Measurements from ENCODE around the gene C19orf44.

Gene C19orf44

DNA sequence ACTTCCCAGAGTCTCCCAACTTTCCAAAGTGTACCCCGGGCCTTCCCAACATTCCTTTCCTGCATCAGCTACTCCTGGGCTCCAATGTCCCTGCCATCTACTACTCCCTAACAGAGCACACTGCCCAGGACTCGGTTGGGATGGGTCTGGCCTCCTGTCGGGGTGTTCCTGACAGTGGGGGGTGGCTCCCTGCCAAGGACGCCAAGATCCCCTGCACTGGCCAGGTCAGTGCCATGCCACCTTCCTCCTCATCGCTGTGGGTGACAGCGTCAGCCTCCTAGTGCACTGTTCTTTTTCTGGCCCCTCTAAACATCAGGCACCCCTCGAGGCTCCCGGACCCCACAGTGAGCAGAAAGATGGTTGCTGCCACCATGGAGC, 38.3 kb upstream of the C19orf44 start:
- Histone ChIP-seq H3K4me3 (ENCODE audit: low read length) (peak overlapping the region; percentile 28), H3F3A (ENCODE audit: control insufficient read depth, insufficient read depth) (no peaks in the 10 kb centered on the region), H3K4me1 (ENCODE audit: control insufficient read depth, low read length) (peaks cover 79% of the 10 kb centered on the region), H3K27me3 (ENCODE audit: control insufficient read depth, low read length) (no peaks in the 10 kb centered on the region), H3K9me2 (replicated peaks; ENCODE audit: control insufficient read depth, low read length) (no peaks in the 10 kb centered on the region), H3K36me3 (ENCODE audit: control insufficient read depth, low read length) (peaks cover 12% of the 10 kb centered on the region), H3K79me2 (ENCODE audit: control insufficient read depth, low read length) (peaks cover 99% of the 10 kb centered on the region), H4K20me1 (ENCODE audit: control insufficient read depth, insufficient read depth, low read depth, low read length) (peaks cover 20% of the 10 kb centered on the region; the same call in 1 of the 2 replicates), H3K27ac (ENCODE audit: low read depth, low read length) (no peak overlapping the region), H3K9me3 (ENCODE audit: control insufficient read depth, insufficient read depth, low read length) (no peaks in the 10 kb centered on the region), H3K4me2 (ENCODE audit: low read length) (peak overlapping the region; percentile 52)
- TF ChIP-seq EZH2phosphoT487 (IDR thresholded peaks at IDR 0.05; ENCODE audit: borderline replicate concordance, low read length) (no peak), CTCF (IDR thresholded peaks at IDR 0.05; ENCODE audit: low read depth, low read length, poor library complexity, severe bottlenecking) (no peak)

DNA sequence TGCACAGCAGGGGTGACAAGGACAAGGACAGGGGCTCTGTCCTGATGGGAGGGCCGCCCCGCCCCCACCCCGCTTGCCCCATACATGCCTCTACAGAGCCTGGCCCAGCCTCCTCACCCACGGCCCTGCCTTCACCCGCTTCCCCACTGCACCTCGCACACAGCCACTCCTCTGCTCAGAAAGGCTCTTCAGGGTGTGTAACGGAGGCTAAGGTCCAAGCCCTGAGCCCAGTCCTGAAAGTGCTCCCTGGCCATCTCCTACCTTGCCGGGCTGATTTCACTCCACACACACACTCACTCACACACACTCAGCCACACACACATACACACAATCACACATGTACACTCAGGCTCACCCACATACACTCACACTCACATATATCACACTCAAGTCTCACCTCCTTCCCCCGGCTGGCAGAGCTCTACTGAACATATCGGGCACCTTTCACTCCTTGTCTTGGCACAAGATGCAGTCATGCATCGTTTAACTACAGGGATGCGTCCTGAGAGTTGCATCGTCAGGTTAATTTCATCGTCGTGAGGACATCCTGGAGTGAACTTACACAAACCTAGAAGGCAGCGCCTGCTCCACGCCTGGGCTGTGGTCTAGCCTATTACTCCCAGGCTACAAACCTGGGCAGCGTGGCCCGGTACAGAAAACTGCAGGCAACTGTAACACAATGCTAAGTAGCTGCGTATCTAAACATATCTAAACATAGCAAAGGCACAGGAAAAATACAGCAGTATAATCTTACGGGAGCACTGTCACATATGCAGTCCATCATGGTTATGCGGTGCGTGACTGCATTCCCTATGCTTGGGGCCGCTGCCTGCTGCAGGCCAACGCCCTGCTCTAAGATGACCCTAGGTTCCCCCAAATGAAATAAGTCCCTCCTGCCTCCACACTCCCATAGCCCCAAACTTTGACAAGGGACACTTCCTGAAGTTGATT, 37.5 kb upstream of the C19orf44 start:
- H3K4me3 ChIP-seq (ENCODE audit: low read length): peak overlapping the region; percentile 28; the same call in 1 of the 2 replicates
- H3K4me1 ChIP-seq (ENCODE audit: control insufficient read depth, low read length): peaks cover 85% of the 10 kb centered on the region
- peaks cover 99% of the 10 kb centered on the region for H3K79me2 ChIP-seq (ENCODE audit: control insufficient read depth, low read length)
- peak overlapping the region; percentile 52 for H3K4me2 ChIP-seq (ENCODE audit: low read length)
- no peaks in the 10 kb centered on the region for H3K27me3 ChIP-seq (ENCODE audit: control insufficient read depth, low read length)
- peaks cover 20% of the 10 kb centered on the region; the same call in 1 of the 2 replicates for H4K20me1 ChIP-seq (ENCODE audit: control insufficient read depth, insufficient read depth, low read depth, low read length)
- no peaks in the 10 kb centered on the region for H3K9me3 ChIP-seq (ENCODE audit: control insufficient read depth, insufficient read depth, low read length)
- H3F3A ChIP-seq (ENCODE audit: control insufficient read depth, insufficient read depth): no peaks in the 10 kb centered on the region
- TF ChIP-seq EZH2phosphoT487 (IDR thresholded peaks at IDR 0.05; ENCODE audit: borderline replicate concordance, low read length) (no peak), CTCF (IDR thresholded peaks at IDR 0.05; ENCODE audit: low read depth, low read length, poor library complexity, severe bottlenecking) (no peak)
- peaks cover 12% of the 10 kb centered on the region for H3K36me3 ChIP-seq (ENCODE audit: control insufficient read depth, low read length)
- no peaks in the 10 kb centered on the region for H3K9me2 ChIP-seq (replicated peaks; ENCODE audit: control insufficient read depth, low read length)
- no peak overlapping the region for H3K27ac ChIP-seq (ENCODE audit: low read depth, low read length)

GRCh38 chr19:16459680-16460079, 36.5 kb upstream of the C19orf44 start:
- H4K20me1 ChIP-seq (ENCODE audit: control insufficient read depth, insufficient read depth, low read depth, low read length): peaks cover 29% of the 10 kb centered on the region; the same call in 1 of the 2 replicates
- no peaks in the 10 kb centered on the region for H3F3A ChIP-seq (ENCODE audit: control insufficient read depth, insufficient read depth)
- H3K27ac ChIP-seq (ENCODE audit: low read depth, low read length): no peak overlapping the region
- peaks cover 99% of the 10 kb centered on the region for H3K79me2 ChIP-seq (ENCODE audit: control insufficient read depth, low read length)
- H3K4me3 ChIP-seq (ENCODE audit: low read length): no peak overlapping the region
- H3K4me1 ChIP-seq (ENCODE audit: control insufficient read depth, low read length): peaks cover 78% of the 10 kb centered on the region
- H3K4me2 ChIP-seq (ENCODE audit: low read length): no peak overlapping the region
- no peak for TF ChIP-seq CTCF (IDR thresholded peaks at IDR 0.05; ENCODE audit: low read depth, low read length, poor library complexity, severe bottlenecking)
- TF ChIP-seq EZH2phosphoT487 (IDR thresholded peaks at IDR 0.05; ENCODE audit: borderline replicate concordance, low read length): no peak
- H3K27me3 ChIP-seq (ENCODE audit: control insufficient read depth, low read length): no peaks in the 10 kb centered on the region
- peaks cover 12% of the 10 kb centered on the region for H3K36me3 ChIP-seq (ENCODE audit: control insufficient read depth, low read length)
- H3K9me3 ChIP-seq (ENCODE audit: control insufficient read depth, insufficient read depth, low read length): no peaks in the 10 kb centered on the region
- no peaks in the 10 kb centered on the region for H3K9me2 ChIP-seq (replicated peaks; ENCODE audit: control insufficient read depth, low read length)

Data from DOHH2 (cell line).